Measurements from ENCODE around the gene CCDC142. TPM values are rescaled to one million over a fixed set of nuclear protein-coding genes. Genes with fewer than 3 reads are reported as not detected.
A peak's percentile ranks its signal among the peaks of the same experiment; 100 is the strongest.

Gene CCDC142
- total and polyA plus RNA-seq, 9 of the 15 experiments (the other 6 are each of a cell fraction or from before 2014, with no cell fraction given): 0.55 to 11.7 (median 7.2) TPM

DNA sequence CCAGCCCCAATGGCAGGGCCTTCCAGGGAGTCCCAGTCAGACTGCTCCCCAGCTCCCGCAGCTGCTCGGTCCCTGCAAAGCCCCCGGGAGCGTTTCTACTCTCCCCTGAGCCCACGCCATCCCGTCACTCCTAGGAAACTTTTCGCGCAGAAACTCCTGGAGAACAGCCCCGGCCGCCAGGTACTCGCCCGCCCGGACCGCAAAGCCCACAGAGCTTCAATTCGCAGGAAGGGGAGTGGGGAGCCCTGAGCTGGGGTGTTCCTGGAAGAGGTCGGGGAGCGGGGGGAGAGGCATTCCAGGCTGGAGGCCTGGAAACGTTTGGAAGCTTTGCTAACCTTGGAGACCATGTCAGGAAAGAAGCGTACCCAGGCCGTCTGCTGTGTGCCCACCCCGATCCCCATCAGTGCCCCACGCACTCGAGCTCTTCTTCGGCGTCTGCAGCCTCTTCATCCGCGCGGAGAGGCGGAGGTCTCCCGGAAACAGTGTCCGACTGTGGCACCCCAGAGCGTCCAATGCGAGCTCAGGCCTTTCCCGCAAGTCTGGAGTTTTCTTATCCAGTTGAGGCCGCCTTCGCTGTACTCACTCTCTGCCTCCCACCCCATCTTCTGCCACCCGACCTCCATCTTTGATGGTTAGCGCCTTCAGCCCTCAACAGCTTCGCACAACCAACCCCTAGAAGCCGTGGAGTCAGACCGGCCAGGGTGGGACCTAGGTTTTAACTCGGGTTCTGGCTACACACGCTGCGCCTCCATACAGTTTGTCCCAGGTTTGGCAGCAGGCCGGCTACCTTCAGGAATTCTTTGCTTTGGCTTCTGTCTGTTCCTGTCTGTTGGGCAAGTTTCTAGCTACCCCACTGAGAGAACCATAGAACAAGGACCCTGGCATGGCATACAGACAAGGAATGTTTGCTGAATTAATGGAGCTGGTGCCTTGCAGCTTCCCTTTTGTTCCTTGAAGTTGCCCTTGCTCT, 21.0 kb upstream of the CCDC142 start (continued):
- TF ChIP-seq, protein P1, sequence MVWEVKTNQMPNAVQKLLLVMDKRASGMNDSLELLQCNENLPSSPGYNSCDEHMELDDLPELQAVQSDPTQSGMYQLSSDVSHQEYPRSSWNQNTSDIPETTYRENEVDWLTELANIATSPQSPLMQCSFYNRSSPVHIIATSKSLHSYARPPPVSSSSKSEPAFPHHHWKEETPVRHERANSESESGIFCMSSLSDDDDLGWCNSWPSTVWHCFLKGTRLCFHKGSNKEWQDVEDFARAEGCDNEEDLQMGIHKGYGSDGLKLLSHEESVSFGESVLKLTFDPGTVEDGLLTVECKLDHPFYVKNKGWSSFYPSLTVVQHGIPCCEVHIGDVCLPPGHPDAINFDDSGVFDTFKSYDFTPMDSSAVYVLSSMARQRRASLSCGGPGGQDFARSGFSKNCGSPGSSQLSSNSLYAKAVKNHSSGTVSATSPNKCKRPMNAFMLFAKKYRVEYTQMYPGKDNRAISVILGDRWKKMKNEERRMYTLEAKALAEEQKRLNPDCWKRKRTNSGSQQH (CRISPR knock-in tag; IDR thresholded peaks at IDR 0.05): no peak
- TF ChIP-seq XRCC4 (IDR thresholded peaks at IDR 0.05; ENCODE audit: extremely low read depth, insufficient read depth, insufficient read length): no peak
- no peak for TF ChIP-seq CREB1 (IDR thresholded peaks at IDR 0.05)
- TF ChIP-seq CREB1 (CRISPR knock-in tag; IDR thresholded peaks at IDR 0.05): peak; percentile 9; the same call in 1 of the 2 replicates
- TF ChIP-seq, protein P2, sequence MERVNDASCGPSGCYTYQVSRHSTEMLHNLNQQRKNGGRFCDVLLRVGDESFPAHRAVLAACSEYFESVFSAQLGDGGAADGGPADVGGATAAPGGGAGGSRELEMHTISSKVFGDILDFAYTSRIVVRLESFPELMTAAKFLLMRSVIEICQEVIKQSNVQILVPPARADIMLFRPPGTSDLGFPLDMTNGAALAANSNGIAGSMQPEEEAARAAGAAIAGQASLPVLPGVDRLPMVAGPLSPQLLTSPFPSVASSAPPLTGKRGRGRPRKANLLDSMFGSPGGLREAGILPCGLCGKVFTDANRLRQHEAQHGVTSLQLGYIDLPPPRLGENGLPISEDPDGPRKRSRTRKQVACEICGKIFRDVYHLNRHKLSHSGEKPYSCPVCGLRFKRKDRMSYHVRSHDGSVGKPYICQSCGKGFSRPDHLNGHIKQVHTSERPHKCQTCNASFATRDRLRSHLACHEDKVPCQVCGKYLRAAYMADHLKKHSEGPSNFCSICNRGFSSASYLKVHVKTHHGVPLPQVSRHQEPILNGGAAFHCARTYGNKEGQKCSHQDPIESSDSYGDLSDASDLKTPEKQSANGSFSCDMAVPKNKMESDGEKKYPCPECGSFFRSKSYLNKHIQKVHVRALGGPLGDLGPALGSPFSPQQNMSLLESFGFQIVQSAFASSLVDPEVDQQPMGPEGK (CRISPR knock-in tag; IDR thresholded peaks at IDR 0.05; ENCODE audit: borderline replicate concordance): no peak
- peak; percentile 27 for TF ChIP-seq HMGN3 (IDR thresholded peaks at IDR 0.05; ENCODE audit: borderline replicate concordance, extremely low read depth, insufficient read length, low read depth, low read length)
- TF ChIP-seq ARID1B (IDR thresholded peaks at IDR 0.05): 0 out of 2 replicates have a peak, but pooled peaks have one; percentile 5
- peak; percentile 71; the same call in 1 of the 2 replicates for TF ChIP-seq L3MBTL2 (IDR thresholded peaks at IDR 0.05)
- peak in 2 of 3 experiments; percentile 24 to 78 for TF ChIP-seq YY1 (IDR thresholded peaks at IDR 0.05; ENCODE audit: borderline replicate concordance in 1 of 3, control insufficient read depth in 1 of 3, extremely low read depth in 1 of 3, insufficient read depth in 3 of 3, insufficient read length in 1 of 3, insufficient replicate concordance in 2 of 3, low read depth in 1 of 3, low read length in 2 of 3)
- peak; percentile 3; the same call in 1 of the 2 replicates for TF ChIP-seq GABPA (tag; conservative IDR thresholded peaks at IDR 0.05; ENCODE audit: low read depth)
- no peak for TF ChIP-seq NBN (IDR thresholded peaks at IDR 0.05; ENCODE audit: low read depth)
- no peak for TF ChIP-seq CTBP1 (IDR thresholded peaks at IDR 0.05; ENCODE audit: borderline replicate concordance)
- TF ChIP-seq, protein P3, sequence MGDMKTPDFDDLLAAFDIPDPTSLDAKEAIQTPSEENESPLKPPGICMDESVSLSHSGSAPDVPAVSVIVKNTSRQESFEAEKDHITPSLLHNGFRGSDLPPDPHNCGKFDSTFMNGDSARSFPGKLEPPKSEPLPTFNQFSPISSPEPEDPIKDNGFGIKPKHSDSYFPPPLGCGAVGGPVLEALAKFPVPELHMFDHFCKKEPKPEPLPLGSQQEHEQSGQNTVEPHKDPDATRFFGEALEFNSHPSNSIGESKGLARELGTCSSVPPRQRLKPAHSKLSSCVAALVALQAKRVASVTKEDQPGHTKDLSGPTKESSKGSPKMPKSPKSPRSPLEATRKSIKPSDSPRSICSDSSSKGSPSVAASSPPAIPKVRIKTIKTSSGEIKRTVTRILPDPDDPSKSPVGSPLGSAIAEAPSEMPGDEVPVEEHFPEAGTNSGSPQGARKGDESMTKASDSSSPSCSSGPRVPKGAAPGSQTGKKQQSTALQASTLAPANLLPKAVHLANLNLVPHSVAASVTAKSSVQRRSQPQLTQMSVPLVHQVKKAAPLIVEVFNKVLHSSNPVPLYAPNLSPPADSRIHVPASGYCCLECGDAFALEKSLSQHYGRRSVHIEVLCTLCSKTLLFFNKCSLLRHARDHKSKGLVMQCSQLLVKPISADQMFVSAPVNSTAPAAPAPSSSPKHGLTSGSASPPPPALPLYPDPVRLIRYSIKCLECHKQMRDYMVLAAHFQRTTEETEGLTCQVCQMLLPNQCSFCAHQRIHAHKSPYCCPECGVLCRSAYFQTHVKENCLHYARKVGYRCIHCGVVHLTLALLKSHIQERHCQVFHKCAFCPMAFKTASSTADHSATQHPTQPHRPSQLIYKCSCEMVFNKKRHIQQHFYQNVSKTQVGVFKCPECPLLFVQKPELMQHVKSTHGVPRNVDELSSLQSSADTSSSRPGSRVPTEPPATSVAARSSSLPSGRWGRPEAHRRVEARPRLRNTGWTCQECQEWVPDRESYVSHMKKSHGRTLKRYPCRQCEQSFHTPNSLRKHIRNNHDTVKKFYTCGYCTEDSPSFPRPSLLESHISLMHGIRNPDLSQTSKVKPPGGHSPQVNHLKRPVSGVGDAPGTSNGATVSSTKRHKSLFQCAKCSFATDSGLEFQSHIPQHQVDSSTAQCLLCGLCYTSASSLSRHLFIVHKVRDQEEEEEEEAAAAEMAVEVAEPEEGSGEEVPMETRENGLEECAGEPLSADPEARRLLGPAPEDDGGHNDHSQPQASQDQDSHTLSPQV (IDR thresholded peaks at IDR 0.05): peak; percentile 36; the same call in 1 of the 2 replicates
- TF ChIP-seq, protein P4, sequence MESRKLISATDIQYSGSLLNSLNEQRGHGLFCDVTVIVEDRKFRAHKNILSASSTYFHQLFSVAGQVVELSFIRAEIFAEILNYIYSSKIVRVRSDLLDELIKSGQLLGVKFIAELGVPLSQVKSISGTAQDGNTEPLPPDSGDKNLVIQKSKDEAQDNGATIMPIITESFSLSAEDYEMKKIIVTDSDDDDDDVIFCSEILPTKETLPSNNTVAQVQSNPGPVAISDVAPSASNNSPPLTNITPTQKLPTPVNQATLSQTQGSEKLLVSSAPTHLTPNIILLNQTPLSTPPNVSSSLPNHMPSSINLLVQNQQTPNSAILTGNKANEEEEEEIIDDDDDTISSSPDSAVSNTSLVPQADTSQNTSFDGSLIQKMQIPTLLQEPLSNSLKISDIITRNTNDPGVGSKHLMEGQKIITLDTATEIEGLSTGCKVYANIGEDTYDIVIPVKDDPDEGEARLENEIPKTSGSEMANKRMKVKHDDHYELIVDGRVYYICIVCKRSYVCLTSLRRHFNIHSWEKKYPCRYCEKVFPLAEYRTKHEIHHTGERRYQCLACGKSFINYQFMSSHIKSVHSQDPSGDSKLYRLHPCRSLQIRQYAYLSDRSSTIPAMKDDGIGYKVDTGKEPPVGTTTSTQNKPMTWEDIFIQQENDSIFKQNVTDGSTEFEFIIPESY (CRISPR knock-in tag; IDR thresholded peaks at IDR 0.05): no peak
- 0 out of 2 replicates have a peak, but pooled peaks have one; percentile 0 for TF ChIP-seq EP400 (IDR thresholded peaks at IDR 0.05)

Measured in K562 (cell line).